Coronary artery (tissue), 2 donors: ENCODE results near the gene TGFBRAP1.

Experiments
- DNase-seq: peaks from one replicate; pipeline ENCODE4 v3.0.0-alpha.2; 2017; ENCODE audit warnings: low spot score
- H3K27ac ChIP-seq, 2 donors: fragments of 200-600 bp; sonication (generic); one replicate each; pipeline ENCODE4 v1.5.1; 2016 to 2019
- H3K4me3 ChIP-seq: fragments of 200-600 bp; sonication (generic); 2 replicates; pipeline ENCODE4 v1.5.1; 2016; ENCODE audit warnings: mild to moderate bottlenecking, moderate library complexity
- TF ChIP-seq, protein P1 (sequence below): fragments of 200-600 bp; sonication (generic); IDR thresholded peaks from one replicate; pipeline ENCODE4 v1.5.1; 2019; ENCODE audit warnings: antibody characterized with exemption

TGFBRAP1 gene

DNA sequence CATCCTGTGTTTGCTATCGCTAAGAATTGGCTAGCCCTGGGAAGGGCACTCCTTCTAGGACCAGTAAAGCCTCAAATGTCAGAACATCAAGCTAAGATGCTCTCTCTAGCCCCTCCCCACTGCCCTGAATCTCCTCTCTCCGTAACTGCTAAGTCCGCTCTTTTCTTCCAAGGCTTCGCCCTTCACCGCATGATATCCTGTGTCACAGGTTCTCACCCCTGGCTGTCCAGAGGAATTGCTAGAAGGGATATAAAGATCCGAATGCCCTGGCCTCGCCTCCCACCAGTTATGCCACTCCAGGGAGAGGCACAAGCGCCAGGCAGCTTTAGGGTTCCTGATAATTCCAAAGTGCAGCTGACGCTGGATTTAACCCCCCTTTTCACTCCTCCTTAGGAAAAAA is 105.1 kb downstream of the TGFBRAP1 start:
- Histone ChIP-seq H3K4me3 (no peak overlapping the region), H3K27ac (no peak overlapping the region)
- DNase-seq: no peak
- TF ChIP-seq, protein P1, sequence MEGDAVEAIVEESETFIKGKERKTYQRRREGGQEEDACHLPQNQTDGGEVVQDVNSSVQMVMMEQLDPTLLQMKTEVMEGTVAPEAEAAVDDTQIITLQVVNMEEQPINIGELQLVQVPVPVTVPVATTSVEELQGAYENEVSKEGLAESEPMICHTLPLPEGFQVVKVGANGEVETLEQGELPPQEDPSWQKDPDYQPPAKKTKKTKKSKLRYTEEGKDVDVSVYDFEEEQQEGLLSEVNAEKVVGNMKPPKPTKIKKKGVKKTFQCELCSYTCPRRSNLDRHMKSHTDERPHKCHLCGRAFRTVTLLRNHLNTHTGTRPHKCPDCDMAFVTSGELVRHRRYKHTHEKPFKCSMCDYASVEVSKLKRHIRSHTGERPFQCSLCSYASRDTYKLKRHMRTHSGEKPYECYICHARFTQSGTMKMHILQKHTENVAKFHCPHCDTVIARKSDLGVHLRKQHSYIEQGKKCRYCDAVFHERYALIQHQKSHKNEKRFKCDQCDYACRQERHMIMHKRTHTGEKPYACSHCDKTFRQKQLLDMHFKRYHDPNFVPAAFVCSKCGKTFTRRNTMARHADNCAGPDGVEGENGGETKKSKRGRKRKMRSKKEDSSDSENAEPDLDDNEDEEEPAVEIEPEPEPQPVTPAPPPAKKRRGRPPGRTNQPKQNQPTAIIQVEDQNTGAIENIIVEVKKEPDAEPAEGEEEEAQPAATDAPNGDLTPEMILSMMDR: no peak

DNA sequence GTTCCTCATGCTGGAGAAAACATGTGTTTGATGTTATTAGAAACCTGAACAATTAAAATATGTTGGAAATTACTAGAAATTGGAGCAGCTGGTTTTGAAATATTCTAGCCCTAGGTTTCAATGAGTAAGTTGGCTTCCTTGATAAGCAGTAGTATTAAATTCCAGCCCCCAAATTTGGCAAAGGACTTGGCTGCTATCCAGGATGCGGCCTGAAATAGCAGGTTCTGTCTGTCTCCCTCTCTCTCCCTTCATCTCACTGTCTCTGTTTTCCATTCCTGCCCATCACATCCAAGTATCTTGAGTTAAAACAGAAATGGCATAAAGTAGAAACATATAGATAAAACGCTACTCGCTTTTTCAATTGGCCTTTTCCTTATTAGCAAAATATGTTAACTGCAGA is 108.9 kb downstream of the TGFBRAP1 start:
- TF ChIP-seq, protein P1: no peak
- no peak for DNase-seq
- H3K27ac ChIP-seq: no peak overlapping the region
- H3K4me3 ChIP-seq: no peak overlapping the region

DNA sequence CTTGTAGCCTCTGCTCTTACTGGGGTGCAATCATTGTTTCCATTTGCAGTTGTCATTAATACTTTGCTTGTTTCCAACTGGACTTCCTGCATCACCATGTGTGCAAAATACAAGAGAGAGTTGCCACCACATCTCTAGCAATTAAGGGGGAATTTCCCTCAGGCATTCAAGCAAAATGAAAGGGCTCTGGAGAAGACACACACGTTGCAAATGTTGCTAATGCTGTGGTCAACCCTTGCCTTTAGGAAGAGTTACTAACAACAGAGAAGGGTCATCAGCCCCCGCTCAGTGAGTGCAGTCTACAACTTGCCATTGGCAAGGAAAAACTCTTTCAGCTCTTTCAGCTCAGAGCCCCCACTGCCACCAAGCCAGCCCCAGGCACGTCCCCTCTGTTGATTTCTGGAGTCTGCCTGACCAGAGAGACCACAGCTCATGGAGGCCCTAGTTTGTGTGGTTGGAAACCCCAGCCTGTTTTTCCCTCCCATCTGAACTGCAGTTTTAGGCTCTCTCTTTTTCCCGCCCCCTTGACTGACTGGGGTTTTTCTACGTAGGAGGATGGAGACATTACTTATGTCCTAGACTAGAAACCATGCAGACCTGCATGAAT is 113.8 kb downstream of the TGFBRAP1 start:
- Histone ChIP-seq H3K4me3 (no peak overlapping the region), H3K27ac (no peak overlapping the region)
- no peak for DNase-seq
- TF ChIP-seq, protein P1: no peak
